T-helper 2 cell (primary cell): ENCODE results near the gene SIK2.
"Not testable (repeated sequence)": the region's sequence is repeated elsewhere in the genome, so short reads cannot be mapped to it uniquely, and the experiment has no call there.

Experiments
- DNase-seq, 5 experiments: peaks; one replicate each; pipeline versions ENCODE4 v3.0.0 to v3.0.0-alpha.2; 2012 to 2022

Gene SIK2

DNA sequence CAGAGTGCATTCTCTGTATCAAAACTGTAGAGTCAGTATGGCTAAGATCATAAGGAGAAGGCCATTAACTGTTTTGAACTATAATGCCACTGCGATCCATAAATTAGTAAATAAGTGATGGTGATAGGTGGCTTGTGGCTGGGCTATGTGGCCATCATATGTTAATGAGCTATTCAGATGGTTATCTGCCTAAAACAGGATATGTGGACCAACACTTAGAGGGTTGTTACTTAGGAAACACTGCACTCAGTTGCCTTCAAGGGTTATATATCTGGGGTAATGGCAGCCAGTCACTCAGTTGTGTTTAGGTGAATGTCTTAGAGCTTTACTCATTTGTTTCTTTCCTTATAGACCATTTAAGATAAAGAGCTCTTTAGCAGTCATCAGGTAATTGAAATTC is 97.9 kb downstream of the SIK2 start:
- peak in 1 of 5 experiments; percentile 26 for DNase-seq

DNA sequence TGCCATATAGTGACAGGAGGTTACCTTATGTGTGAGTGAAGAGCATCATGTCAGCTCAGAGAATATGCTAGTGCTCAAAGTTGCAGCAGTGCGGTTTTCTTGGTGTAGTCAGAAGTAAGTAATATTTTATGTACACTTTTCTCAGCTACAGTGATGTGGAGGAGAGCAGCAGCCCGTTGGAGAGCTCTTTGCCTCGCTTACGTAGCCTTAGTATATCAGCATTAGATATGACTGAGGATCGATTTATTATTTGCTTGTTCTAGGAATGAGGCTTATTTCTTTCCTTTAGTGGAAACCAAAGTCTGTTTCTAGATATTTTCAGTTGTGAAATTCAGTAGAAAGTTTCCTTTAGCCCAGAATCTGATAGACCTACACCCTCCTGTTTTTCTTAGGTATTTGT is 100.4 kb downstream of the SIK2 start:
- no peak for DNase-seq

DNA sequence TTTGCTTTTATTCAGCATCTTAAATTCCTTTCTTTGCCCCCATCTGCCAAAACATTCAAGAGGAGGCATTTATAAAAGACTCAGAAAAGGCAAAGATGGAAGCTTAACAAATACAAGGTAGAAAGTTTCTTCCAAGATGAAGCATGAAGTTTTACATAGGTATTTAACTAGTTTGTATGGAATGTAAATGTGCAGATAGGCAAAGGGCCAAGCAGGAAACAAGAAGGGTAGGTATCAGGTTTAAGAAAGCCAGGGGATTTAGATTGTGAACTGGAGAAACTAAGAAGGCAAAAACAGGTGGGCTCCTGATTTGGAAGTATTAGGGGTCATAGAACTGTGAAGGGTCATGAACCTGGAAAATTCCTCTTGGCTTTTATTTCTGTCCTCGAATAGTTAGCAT is 101.3 kb downstream of the SIK2 start:
- DNase-seq = no peak

DNA sequence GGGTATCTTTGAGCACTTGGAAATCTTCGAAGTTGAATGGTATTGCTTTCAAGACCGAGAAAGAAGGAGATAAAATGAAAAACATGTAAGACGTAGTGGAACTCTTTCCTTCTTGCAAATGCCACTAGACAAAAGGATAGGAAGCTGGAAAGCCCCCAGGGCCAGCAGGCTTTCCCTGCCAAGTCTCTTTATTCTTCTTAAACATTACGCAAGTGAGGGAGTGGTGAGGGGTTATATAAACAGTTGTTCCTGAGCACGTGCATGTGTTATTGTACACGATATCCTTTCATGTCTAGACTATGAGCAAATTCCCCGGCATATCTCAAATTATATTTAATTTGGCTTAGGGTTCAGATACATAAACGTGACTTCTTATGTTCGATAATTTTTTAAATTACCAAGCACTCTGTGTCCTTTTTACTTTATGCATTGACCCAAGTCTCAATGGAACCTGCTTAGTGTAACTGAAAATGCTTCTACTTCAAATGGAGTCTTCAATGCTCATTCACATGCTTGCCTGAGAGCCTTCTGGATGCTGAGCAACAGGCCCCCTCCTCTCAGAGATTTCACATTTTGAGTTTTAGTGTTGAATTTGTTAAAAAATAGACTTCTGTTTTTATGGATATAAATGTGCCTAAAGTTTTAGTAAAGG is 104.9 kb downstream of the SIK2 start:
- DNase-seq = no peak

DNA sequence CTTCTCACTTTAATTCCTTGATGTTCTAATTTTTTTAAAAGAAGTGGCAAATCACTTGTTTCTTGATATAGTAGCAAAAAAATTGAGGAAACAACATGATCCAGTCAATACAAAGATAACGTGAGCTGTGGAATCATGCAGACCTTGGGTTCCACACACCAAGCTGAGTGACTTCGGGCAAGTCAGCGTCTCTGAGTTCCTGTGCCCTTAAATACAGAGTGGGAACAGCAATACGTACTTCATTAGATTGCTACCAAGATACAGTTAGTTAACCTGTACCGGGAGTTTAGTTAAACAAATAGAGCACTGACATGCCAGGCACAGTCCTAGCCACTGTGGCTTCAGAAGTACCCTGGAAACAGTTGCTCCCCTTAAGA is 105.4 kb downstream of the SIK2 start:
- DNase-seq = no peak

DNA sequence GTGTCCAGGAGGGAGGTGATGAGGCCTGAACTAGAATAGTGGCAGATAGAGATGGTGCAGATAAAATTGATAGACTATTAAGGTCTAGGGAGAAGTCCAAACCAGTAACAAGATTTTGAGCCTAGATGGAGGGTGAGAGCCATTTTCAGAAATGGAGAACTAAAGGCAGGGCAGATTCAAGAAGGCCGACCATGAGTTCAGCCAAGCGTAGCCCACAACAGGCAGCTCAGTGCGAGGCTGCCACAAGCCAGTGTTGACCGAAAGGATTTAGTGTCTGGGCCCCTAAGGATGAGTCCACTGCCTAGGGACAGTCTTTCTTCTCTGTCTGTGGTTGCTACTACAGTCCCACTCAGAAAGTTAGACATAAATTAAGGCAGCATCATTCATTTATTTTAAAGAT is 112.3 kb downstream of the SIK2 start:
- DNase-seq = no peak

DNA sequence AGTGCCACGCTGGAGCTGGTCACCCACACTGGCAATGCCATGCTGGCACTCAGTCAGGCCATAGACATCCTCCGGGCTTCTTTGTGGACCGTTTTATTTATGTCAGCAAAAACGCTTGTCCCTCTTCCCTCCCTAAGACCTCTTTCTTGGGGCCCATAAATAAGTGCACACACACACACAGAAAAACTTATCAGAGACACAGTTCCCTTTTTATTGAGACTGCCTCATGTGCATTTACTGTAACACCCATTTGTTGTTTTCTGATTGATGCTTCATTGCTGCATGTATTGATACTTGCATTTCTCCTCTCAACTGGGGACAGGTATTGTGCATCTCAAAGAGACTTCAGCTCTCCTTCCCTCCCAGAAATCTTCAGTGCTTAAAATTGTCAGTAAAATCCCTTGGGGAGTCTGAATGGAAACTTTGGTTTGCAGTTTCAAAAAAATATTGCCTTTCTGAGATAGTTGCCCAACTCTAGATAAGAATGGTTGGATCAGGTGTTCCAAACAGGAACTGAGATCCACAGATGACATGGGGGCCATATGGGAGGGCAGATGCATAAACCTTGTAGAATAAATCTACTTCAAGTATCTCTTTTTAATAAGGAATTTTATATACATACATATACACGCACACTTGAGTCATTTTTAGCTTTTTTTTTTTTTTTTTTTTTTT is 113.0 kb downstream of the SIK2 start:
- DNase-seq = no peak

DNA sequence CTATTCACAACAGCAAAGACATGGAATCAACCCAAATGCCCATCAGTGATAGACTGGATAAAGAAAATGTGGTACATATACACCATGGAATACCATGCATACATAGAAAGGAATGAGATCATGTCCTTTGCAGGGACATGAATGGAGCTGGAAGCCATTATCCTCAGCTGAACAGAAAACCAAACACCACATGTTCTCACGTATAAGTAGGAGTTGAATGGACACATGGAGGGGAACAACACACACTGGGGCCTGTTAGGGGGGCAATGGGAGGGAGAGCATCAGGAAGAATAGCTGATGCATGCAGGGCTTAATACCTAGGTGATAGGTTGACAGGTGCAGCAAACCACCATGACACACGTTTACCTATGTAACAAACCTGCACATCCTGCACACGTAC is 115.4 kb downstream of the SIK2 start:
- not testable (repeated sequence) for DNase-seq

DNA sequence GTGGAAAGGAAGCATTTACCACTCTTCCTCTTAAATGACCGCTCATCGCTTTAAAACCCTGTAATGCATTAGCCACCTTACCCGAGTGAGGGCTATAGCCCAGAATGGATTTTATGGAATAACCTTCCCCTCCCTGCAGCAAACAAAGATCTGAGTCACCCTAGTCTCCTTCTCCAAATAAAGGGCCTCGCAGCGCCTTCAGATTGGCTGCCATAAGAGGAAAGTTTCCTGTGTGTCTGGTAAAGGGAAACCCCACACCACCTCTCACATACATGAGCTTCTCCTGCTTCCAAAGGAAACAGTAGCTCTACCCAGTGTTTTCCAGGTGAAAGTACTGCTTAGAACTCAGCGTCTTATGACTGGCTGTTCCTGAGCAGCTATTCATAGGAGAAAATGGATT is 116.2 kb downstream of the SIK2 start:
- DNase-seq = no peak

DNA sequence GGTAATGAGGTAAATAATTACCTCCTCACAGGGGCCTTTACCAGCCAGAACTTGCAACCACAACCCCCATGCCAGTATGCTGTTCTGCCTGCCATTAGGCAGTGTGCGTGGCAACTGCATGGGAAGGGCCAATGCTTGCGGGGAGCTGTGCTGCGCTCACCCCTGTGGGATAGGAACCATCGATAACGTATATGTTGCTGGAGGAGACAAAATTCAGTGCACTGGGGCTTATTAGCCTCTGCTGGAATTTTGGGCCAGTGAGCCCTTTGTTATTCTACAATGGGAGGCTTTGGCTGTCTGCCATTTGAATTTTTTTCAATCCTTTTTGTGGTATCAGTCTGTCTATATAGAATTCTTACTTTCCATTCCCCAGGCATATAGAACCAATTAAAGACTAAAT is 116.6 kb downstream of the SIK2 start:
- no peak for DNase-seq

DNA sequence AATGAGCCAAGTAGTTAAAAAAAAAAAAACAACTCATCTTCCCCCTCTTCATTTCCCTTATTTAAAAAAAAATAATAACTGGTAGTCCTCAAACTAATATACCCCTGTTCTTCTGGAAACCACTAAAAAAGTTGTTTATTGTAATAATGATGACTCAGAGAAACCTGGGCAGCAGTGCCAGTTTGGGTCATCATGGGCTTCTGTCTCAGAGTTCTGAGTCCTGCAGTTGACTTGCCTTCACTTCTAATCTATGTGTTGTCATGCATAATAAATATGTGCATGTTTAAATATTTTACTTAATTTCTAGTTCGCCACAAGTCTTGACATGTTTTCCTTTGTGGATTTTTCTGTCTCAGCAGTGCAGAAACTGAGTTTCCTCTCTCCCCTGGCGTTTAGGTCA is 117.1 kb downstream of the SIK2 start:
- no peak for DNase-seq

DNA sequence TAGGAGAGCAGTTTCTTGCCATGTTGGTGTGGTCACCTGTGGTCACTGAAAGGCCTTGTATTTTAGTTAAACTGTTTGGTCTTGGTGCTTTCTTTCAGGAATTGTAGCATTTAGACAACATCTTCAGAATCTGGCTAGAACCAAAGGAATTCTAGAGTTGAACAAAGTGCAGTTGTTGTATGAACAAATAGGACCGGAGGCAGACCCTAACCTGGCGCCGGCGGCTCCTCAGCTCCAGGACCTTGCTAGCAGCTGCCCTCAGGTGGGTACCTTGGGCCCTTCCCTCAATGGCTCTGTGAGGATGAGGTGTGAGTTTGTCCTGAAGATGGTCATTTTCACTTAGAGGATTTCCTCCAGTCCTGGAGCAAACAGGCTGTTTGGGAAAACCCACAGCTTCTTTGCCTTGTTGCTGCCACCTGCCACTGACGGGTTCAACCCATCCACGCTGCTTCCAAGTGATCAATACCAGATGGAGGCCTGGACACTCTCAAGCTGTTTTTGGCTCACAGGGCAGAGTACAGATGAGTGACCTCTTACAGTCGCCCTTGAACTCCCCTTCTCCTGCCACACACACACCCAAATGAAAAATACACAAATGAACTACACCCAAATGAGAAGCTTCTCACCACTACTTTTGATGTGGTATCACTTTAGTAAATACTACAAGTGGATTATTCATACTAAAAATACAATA is 118.7 kb downstream of the SIK2 start:
- DNase-seq = no peak

DNA sequence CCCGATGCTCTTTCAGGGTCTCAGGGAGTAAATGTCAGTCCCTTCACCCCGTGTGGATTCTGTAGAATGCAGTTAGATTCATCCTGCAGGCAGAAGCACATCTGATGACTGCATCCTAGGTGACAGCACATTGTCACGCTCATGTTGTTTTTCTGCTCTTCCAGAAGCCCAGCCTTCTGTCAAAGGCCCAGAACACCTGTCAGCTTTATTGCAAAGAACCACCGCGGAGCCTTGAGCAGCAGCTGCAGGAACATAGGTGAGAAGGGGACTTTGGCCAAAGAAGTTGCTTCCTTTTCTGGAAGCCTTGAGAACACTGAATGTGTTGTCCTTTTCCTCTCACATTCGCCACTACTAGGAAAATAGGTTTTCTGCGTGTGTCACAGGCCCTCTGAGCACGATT is 120.3 kb downstream of the SIK2 start:
- DNase-seq = no peak

DNA sequence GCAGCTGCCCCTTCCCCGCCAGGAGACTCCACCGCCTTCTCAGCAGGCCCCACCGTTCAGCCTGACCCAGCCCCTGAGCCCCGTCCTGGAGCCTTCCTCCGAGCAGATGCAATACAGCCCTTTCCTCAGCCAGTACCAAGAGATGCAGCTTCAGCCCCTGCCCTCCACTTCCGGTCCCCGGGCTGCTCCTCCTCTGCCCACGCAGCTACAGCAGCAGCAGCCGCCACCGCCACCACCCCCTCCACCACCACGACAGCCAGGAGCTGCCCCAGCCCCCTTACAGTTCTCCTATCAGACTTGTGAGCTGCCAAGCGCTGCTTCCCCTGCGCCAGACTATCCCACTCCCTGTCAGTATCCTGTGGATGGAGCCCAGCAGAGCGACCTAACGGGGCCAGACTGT is 121.3 kb downstream of the SIK2 start:
- DNase-seq = no peak

DNA sequence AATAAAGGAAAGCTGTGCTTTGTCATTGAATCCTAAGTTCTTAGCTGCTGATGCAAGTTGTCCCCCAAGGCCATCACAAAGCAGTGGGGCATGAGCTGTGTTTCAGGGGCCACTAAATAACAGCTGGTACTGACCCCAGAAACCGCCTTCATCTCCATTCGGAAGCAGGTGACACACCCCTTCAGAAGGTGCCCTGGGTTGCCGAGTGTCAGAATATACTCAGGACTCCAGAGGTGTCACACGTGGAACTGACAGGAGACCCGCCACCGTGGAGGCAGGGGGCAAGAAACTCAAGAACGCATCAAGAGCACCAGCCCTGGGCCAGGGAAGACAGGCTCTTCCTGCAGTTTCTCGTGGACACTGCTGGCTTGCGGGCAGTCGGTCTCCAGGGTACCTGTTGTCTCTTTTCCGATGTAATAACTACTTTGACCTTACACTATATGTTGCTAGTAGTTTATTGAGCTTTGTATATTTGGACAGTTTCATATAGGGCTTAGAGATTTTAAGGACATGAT is 122.4 kb downstream of the SIK2 start:
- no peak for DNase-seq

DNA sequence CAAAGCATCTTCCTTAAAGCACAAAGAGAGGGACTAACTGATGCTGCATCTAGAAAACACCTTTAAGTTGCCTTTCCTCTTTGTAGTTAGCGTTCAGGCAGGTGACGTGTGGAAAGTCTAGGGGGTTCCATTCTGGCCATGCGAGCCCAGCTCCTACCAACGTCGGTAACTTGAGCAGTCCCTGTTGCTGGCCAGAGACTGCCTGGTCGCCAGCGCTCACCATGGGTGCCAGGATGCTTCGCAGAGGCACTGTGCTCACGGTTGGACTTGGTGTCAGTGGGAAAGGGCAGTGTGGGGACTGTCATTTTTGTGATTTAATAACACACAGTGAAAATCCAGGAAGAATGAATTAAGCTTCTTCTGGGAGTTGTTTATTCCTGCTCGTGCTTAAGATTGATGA is 123.4 kb downstream of the SIK2 start:
- DNase-seq = no peak

DNA sequence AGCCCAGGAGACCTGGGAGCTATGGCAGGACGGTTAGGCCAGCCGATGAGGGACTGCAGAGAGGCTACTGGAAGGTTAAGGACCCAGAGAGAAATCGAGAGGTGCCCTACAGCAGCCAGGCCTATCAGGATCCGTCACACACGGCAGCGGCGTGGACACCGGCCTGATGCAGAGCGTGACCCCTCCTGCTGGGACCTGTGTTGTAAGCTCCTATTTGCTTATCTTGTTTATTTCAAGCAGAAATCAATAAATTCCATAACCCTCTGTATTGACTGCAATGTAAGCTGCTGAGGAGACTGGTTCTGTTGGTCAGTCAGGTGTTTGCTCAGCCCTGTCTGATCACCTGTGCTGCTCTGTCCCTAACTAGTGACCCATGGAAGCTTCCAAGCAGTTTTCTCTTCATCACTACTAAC is 124.1 kb downstream of the SIK2 start:
- DNase-seq = no peak

DNA sequence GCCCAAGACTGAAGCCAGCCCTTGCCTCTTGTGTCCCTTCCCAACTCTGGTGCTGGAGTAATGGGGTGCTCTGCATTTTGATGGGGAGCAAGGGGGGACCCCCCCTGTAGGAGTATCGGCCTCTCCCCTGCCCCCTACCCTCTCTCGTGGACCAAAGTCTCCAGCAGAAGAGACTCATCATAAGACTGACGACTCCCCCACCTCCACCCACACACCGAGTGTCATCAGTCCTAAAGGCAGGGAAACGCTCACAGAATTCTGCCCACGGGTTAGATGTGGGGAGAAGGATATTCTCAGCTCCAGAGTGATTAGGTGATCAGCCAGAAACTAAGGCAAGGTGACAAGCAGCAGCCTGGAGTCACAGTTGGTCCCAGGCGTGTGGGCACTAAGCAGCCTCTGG is 125.2 kb downstream of the SIK2 start:
- DNase-seq = no peak

DNA sequence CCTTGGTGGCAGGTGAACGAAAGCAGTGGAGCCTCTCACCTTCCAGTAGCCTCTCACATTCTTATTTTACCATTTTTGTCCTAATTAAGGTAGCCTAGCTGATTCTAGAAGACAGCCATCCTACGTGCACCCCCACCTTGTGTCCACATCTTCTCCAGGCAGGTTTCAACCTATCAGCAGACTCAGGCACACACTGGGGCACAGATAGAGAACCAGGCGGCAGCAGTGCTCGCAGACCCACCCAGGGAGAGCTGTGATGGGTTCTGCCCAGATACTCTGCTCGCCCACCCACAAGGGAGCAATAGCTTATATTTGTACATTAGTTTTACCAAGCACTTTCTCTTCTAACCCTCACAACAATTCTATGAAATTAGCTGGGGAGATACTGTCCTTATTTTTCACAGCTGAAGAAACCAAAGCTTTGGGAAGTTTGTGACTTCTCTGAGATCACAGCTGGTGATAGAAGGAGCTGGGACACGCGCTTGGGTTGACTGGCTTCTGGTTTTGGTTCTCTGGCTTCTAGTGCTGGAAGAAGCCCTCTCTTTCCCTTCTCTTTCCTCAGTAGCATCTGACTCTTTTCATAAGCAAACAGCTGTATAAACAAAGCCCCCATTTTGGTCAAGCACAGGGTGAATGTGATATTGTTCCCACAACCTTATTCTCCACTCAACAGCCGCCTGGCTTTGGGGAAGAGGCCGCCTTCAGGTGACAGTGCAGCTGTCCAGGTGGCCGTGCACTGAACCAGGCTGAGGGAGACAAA is 127.0 kb downstream of the SIK2 start:
- DNase-seq = no peak

DNA sequence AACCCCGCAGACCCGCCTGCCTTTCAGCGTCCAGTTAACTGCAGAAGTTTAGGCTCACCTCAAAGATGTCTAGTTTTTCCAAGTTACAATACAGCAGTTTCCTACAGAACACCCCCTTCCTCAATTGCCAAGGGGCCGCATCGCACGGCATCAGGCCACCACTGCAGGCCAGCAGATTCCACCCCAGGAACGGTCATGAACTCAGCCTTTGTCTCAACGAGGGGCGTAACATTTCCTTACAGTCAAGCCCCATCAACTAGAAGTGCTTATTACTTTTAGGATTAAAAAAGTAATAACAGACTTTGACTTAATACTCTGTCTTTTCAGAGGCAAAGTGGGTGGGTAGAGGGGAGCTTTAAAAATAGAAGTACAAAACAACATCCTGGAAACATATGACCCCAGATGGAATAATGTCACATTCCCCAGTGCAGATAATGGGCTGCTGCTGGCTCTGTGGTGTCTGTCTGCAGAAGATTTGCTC is 127.6 kb downstream of the SIK2 start:
- DNase-seq = no peak

DNA sequence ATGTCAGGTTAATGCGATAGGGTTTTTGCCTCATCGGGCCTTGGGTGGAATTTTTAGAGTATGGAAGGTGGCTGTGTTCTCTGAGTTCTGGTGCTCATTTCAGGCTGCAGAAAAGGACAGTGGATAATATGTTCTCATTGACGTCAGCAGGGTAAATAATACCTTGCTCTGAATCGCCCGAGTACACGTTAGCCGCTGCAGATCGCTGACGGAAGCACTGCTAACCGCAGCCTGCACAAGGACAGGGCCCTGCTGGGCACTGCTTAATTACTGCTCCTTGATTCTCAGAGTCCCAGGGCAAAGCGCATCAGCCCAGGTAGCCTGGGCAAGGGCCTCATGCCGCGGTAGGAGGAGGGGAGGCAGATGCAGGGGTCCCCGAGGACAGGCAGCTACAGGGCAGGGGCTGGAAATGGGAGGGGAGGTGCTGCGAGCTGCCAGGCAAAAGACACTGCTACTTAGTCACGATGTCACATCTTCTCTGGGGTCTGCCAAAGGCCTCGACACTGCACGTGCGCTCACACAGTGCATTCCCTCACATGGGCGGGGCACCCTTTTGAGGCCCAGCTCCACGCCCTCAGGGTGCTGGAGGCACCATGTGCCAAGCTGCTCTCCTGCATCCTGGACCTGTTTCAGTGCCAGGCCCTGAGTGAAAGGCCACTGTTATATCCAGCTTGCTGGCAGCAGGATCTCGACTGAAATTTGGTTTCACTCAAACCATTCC is 128.8 kb downstream of the SIK2 start:
- no peak for DNase-seq

DNA sequence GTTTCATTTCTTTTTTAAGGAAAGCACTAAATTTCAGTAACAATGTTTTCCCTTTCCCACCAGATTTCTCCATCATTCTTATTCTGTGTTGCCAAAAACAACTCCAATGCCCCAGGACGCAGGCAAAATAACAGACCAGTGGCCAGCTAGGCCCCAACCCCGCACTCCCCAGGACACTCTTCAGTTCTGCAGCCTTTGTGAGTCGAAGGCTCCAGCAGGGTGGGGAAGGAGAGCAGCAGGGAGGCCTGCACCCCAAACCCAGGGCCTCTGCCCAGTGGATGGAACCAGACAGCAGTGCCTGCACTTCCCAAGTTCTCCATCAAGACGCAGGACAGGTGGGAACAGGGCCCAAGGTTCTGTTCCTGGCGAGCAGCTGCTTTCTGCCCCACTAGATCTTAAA is 129.6 kb downstream of the SIK2 start:
- no peak for DNase-seq

DNA sequence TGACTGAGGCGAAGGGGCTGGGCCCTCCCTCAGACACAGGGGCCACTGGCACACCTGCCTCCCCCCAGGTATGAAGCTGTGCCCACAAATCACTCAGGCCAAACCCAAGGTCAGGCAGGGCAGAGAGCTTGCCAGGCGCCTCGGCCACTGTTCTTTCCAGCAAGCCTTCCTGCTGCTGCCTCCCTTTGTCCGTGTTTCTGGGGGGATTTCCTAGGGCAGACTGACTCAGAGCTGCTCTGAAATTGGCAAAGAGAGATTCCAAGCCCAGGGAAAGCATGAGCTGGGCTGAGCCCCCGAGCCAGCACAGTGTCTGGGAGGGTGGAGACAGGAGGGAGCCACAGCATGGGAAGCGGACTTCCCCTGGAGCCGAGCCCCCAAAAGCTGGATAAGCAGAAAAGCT is 130.8 kb downstream of the SIK2 start:
- no peak for DNase-seq
